Measurements from ENCODE around the gene EYA2. TPM values are rescaled to one million over a fixed set of nuclear protein-coding genes. Genes with fewer than 3 reads are reported as not detected.

EYA2 gene
- total and polyA plus RNA-seq, 12 donors = 0.54 to 2.2 (median 1.4) TPM

DNA sequence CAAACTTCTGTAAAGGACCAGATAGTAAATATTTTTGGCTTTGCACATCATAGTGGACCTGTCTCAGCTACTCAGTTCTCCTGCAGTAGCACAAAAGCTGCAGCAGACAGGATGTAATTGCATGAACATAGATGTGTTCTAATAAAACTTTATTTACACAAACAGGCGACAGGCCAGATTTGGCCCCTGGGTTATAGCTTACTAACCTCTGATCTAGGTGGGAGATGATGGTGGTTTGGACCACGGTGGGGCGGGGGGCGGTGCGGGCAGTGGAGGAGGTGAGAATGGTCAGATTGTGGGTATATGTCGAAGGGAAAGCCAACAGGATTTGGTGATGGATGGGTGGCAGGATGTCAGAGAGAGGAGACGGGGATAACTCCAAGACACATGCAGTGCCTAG, 265.6 kb downstream of the EYA2 start:
- intact Hi-C loops (cut with DNase I) = no loop called here
- DNase-seq = no peak
- Histone ChIP-seq H3K27ac (no peak overlapping the region), H3K4me1 (replicated peaks in 1 of 2) (no peaks in the 10 kb centered on the region), H3K27me3 (peaks cover 3% of the 10 kb centered on the region), H3K36me3 (replicated peaks in 1 of 2) (no peaks in the 10 kb centered on the region), H3K9me3 (replicated peaks in 1 of 3) (no peaks in the 10 kb centered on the region), H3K4me3 (no peak overlapping the region)
- TF ChIP-seq POLR2A (IDR thresholded peaks at IDR 0.05) = no peak
- TF ChIP-seq, protein P1, sequence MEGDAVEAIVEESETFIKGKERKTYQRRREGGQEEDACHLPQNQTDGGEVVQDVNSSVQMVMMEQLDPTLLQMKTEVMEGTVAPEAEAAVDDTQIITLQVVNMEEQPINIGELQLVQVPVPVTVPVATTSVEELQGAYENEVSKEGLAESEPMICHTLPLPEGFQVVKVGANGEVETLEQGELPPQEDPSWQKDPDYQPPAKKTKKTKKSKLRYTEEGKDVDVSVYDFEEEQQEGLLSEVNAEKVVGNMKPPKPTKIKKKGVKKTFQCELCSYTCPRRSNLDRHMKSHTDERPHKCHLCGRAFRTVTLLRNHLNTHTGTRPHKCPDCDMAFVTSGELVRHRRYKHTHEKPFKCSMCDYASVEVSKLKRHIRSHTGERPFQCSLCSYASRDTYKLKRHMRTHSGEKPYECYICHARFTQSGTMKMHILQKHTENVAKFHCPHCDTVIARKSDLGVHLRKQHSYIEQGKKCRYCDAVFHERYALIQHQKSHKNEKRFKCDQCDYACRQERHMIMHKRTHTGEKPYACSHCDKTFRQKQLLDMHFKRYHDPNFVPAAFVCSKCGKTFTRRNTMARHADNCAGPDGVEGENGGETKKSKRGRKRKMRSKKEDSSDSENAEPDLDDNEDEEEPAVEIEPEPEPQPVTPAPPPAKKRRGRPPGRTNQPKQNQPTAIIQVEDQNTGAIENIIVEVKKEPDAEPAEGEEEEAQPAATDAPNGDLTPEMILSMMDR (IDR thresholded peaks at IDR 0.05) = no peak
- WGBS, 4 donors = 89 to 92% (median 91%) methylated on average over 7 of the region's 7 CpGs

DNA sequence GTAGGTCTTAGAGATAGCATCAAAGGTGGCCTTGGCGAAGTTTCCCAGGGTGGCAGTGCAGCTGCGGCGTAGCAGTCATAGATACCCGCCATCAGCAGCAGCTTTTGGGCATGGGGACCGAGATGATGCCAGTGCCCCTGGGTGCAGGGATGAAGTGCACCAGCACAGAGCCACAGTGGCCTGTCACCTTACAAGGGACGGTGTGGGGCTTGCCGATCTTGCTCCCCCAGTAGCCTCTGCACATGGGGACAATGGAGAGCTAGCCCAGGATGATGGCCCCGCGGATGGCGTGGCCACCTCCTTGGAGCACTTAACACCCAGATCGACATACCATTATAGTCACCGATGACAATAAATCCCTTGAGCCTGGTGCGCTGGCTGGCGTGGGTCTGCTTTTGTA, 266.3 kb downstream of the EYA2 start:
- Histone ChIP-seq H3K4me3 (no peak overlapping the region), H3K4me1 (replicated peaks in 1 of 2) (no peaks in the 10 kb centered on the region), H3K27me3 (peaks cover 3% of the 10 kb centered on the region), H3K9me3 (replicated peaks in 1 of 3) (no peaks in the 10 kb centered on the region), H3K27ac (no peak overlapping the region), H3K36me3 (replicated peaks in 1 of 2) (no peaks in the 10 kb centered on the region)
- no peak for DNase-seq
- WGBS, 4 donors = 80 to 92% (median 88%) methylated on average over 7 to 14 of the region's 14 CpGs
- no peak for TF ChIP-seq POLR2A (IDR thresholded peaks at IDR 0.05)
- TF ChIP-seq, protein P1 (IDR thresholded peaks at IDR 0.05) = no peak
- intact Hi-C loops (cut with DNase I) = no loop called here

- intact Hi-C loops (cut with DNase I) = no loop called here
- 72 to 91% (median 76%) methylated on average over 10 of the region's 10 CpGs for WGBS, 4 donors
- TF ChIP-seq, protein P1 (IDR thresholded peaks at IDR 0.05) = no peak
- TF ChIP-seq POLR2A (IDR thresholded peaks at IDR 0.05) = no peak
- Histone ChIP-seq H3K4me3 (no peak overlapping the region), H3K4me1 (replicated peaks in 1 of 2) (no peaks in the 10 kb centered on the region), H3K27ac (no peak overlapping the region), H3K27me3 (peaks cover 3% of the 10 kb centered on the region), H3K9me3 (replicated peaks in 1 of 3) (no peaks in the 10 kb centered on the region), H3K36me3 (replicated peaks in 1 of 2) (no peaks in the 10 kb centered on the region)
- no peak for DNase-seq
Observed at GRCh38 chr20:47161411-47161810, 266.8 kb downstream of the EYA2 start.

DNA sequence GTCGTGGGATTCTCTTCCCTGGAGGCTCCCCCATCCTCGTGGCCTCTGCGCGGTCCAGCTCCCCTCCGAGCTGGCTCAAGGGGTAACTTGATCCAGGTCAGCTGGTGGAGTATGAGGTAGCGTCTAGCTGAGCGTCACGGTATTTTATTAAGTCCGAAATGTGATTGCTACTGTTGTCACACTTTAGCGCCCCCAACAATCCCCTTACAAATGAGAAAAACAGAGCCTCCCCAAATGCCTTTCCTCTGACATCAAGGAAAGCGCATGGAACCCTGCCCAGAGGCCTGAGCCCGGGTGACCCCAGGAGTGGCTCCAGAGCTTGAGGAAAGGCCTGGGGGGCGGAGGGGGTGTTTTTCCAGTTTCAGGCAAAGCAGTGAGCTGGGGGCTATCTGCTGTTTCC, 269.5 kb downstream of the EYA2 start:
- Histone ChIP-seq H3K4me1 (replicated peaks in 1 of 2) (no peaks in the 10 kb centered on the region), H3K36me3 (replicated peaks in 1 of 2) (no peaks in the 10 kb centered on the region), H3K4me3 (no peak overlapping the region), H3K9me3 (replicated peaks in 1 of 3) (no peaks in the 10 kb centered on the region), H3K27ac (no peak overlapping the region), H3K27me3 (peaks cover 3% of the 10 kb centered on the region)
- DNase-seq = no peak
- TF ChIP-seq, protein P1 (IDR thresholded peaks at IDR 0.05) = no peak
- TF ChIP-seq POLR2A (IDR thresholded peaks at IDR 0.05) = no peak
- 72 to 89% (median 86%) methylated on average over 12 to 13 of the region's 13 CpGs for WGBS, 4 donors
- intact Hi-C loops (cut with DNase I) = no loop called here

All from adrenal gland (tissue), 12 donors.